Keratinocyte (primary cell): ENCODE measurements around the gene SLC30A3.
"Not testable (repeated sequence)": the region's sequence is repeated elsewhere in the genome, so short reads cannot be mapped to it uniquely, and the experiment has no call there.

Source experiments
- EZH2 ChIP-seq: IDR thresholded peaks from one replicate; pipeline ENCODE4 v1.6.1; 2012; ENCODE audit warnings: inconsistent platforms, mild to moderate bottlenecking, low read length, moderate library complexity
- TF ChIP-seq, protein P1 (sequence below), 3 experiments: IDR thresholded peaks in 1 of 3; conservative IDR thresholded peaks in 1 of 3; optimal IDR thresholded peaks in 1 of 3; 2 replicates in 2 of 3; 3 replicates in 1 of 3; pipeline versions ENCODE3 to v1.5.1; 2011; ENCODE audit warnings: low read length in 3 of 3, mild to moderate bottlenecking in 3 of 3, moderate library complexity in 2 of 3, control low read depth in 1 of 3, inconsistent platforms in 1 of 3; ENCODE audit not compliant: insufficient read depth in 2 of 3; ENCODE audit errors: extremely low read depth in 1 of 3

DNA sequence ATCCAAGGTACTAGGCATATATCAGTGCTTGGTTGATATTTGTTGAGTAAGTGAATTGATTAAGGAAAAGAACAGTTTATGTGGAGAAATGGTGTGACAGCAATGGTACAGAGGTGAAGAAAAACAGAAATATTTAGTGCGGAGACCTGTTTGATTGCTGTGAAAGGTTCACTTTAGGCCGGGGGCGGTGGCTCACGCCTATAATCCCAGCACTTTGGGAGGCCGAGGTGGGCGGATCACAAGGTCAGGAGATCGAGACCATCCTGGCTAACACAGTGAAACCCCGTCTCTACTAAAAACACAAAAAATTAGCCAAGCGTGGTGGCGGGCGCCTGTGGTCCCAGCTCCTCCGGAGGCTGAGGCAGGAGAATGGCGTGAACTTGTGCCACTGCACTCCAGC, 5.4 kb upstream of the SLC30A3 start:
- TF ChIP-seq, protein P1, sequence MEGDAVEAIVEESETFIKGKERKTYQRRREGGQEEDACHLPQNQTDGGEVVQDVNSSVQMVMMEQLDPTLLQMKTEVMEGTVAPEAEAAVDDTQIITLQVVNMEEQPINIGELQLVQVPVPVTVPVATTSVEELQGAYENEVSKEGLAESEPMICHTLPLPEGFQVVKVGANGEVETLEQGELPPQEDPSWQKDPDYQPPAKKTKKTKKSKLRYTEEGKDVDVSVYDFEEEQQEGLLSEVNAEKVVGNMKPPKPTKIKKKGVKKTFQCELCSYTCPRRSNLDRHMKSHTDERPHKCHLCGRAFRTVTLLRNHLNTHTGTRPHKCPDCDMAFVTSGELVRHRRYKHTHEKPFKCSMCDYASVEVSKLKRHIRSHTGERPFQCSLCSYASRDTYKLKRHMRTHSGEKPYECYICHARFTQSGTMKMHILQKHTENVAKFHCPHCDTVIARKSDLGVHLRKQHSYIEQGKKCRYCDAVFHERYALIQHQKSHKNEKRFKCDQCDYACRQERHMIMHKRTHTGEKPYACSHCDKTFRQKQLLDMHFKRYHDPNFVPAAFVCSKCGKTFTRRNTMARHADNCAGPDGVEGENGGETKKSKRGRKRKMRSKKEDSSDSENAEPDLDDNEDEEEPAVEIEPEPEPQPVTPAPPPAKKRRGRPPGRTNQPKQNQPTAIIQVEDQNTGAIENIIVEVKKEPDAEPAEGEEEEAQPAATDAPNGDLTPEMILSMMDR (optimal IDR thresholded peaks at IDR 0.05 in 1 of 3, IDR thresholded peaks at IDR 0.05 in 1 of 3, conservative IDR thresholded peaks at IDR 0.05 in 1 of 3; ENCODE audit: extremely low read depth in 1 of 3, insufficient read depth in 2 of 3, low read length in 3 of 3) = not testable (repeated sequence)
- not testable (repeated sequence) for TF ChIP-seq EZH2
